HCT116 (cell line): ENCODE measurements around the gene CDK5RAP2. TPM values are rescaled to one million over a fixed set of nuclear protein-coding genes. Genes with fewer than 3 reads are reported as not detected.

ENCODE experiments used
- ATAC-seq: fragments of 200-7000 bp; cut with Tn5 transposase; 2 replicates; pipeline ENCODE4 v1.9.1; 2020; ENCODE audit warnings: mild to moderate bottlenecking, moderate library complexity
- BruUV-seq: library from RNA; stranded (reverse); fragments of 400-500 nt; replicated peaks from 2 replicates; lab custom pipeline; 2021; lab: Mats Ljungman, UMichigan
- CTCF ChIA-PET: fragments of 300-600 bp; sonication (Branson Sonifier 250); formaldehyde crosslinking; loops from one replicate; lab custom pipeline; 2021; ENCODE audit warnings: antibody characterized with exemption; lab: Charles Lee
- POLR2A ChIA-PET: fragments of 300-600, 350-600 bp; sonication (Branson Sonifier 250); formaldehyde crosslinking; loops from one replicate; lab custom pipeline; 2021; ENCODE audit warnings: antibody characterized with exemption; lab: Charles Lee
- RAD21 ChIA-PET, 2 experiments: fragments of 300-600 bp; sonication (Branson Sonifier 250); formaldehyde crosslinking; loops; one replicate each; lab custom pipeline; 2023; ENCODE audit warnings: low total read pairs in 2 of 2; ENCODE audit not compliant: uncharacterized antibody in 2 of 2, unreplicated experiment in 2 of 2, low non-redundant PET in 1 of 2; lab: Charles Lee
- DNase-seq: peaks from one replicate; pipeline ENCODE4 v3.0.0-alpha.2; 2010; ENCODE audit warnings: low read depth, low spot score
- H2AFZ ChIP-seq: fragments of 200-600 bp; shearing (Covaris generic), sonication (generic); 2 replicates; pipeline ENCODE4 v1.6.1; 2017; ENCODE audit warnings: low read depth, mixed run types, mixed read lengths, antibody characterized with exemption, low read length; ENCODE audit not compliant: poor library complexity, severe bottlenecking
- H3K27ac ChIP-seq: 2 replicates; pipeline ENCODE4 v1.5.1; 2012; ENCODE audit warnings: low read depth, low read length
- H3K27me3 ChIP-seq: fragments of 200-600 bp; sonication (generic); 2 replicates; pipeline ENCODE4 v1.6.1; 2016; ENCODE audit warnings: mixed run types, low read length, mixed read lengths; ENCODE audit not compliant: insufficient read depth
- H3K36me3 ChIP-seq, 2 experiments: fragments of 200-500 bp in 1 of 2; fragments of 200-600 bp in 1 of 2; sonication (Bioruptor generic) in 1 of 2; sonication (generic) in 1 of 2; 2 replicates each; pipeline versions ENCODE4 v1.5.1 to v1.6.1; 2014 to 2016; ENCODE audit warnings: low read length in 2 of 2, inconsistent platforms in 1 of 2, mixed read lengths in 1 of 2, mixed run types in 1 of 2; ENCODE audit not compliant: insufficient read depth in 2 of 2, control insufficient read depth in 1 of 2
- H3K4me1 ChIP-seq, 2 experiments: fragments of 200-600 bp in 1 of 2; sonication (generic) in 1 of 2; 2 replicates each; pipeline versions ENCODE4 v1.5.1 to v1.6.1; 2012 to 2017; ENCODE audit warnings: low read length in 2 of 2, inconsistent platforms in 1 of 2, mild to moderate bottlenecking in 1 of 2, mixed read lengths in 1 of 2, mixed run types in 1 of 2, moderate library complexity in 1 of 2; ENCODE audit not compliant: insufficient read depth in 2 of 2, control insufficient read depth in 1 of 2
- H3K4me2 ChIP-seq: fragments of 200-600 bp; sonication (generic); 2 replicates; pipeline ENCODE4 v1.6.1; 2017; ENCODE audit warnings: mixed run types, low read length, mixed read lengths
- H3K4me3 ChIP-seq, 2 experiments: fragments of 200-600 bp in 1 of 2; sonication (generic) in 1 of 2; replicated peaks in 1 of 2; 2 replicates each; pipeline ENCODE4 v1.5.1; 2011 to 2016; ENCODE audit warnings: low read length in 2 of 2, control low read depth in 1 of 2, low read depth in 1 of 2, mild to moderate bottlenecking in 1 of 2, mixed read lengths in 1 of 2, mixed run types in 1 of 2
- H3K79me2 ChIP-seq: fragments of 200-600 bp; sonication (generic); 2 replicates; pipeline ENCODE4 v1.6.1; 2017; ENCODE audit warnings: mild to moderate bottlenecking, mixed run types, low read length, moderate library complexity, mixed read lengths; ENCODE audit not compliant: insufficient read depth
- H3K9ac ChIP-seq: fragments of 200-600 bp; sonication (generic); 2 replicates; pipeline ENCODE4 v1.6.1; 2016; ENCODE audit warnings: low read length, mixed read lengths
- H3K9me2 ChIP-seq: fragments of 200-600 bp; sonication (generic), shearing (Covaris generic); 2 replicates; pipeline ENCODE4 v1.6.1; 2017; ENCODE audit warnings: mixed run types, mild to moderate bottlenecking, moderate library complexity; ENCODE audit not compliant: insufficient read depth
- H3K9me3 ChIP-seq, 2 experiments: fragments of 200-500 bp in 1 of 2; fragments of 200-600 bp in 1 of 2; sonication (Bioruptor generic) in 1 of 2; sonication (generic) in 1 of 2; 2 replicates each; pipeline ENCODE4 v1.6.1; 2014 to 2017; ENCODE audit warnings: low read length in 2 of 2, mixed read lengths in 2 of 2, inconsistent platforms in 1 of 2, low read depth in 1 of 2, mild to moderate bottlenecking in 1 of 2, mixed run types in 1 of 2, moderate library complexity in 1 of 2; ENCODE audit not compliant: control insufficient read depth in 1 of 2, insufficient read depth in 1 of 2
- H4K20me1 ChIP-seq: fragments of 200-600 bp; sonication (generic), shearing (Covaris generic); 2 replicates; pipeline ENCODE4 v1.6.1; 2017; ENCODE audit warnings: mixed run types, mild to moderate bottlenecking, moderate library complexity; ENCODE audit not compliant: insufficient read depth
- CBX3 ChIP-seq: IDR thresholded peaks from 2 replicates; pipeline ENCODE4 v1.6.1; 2012; ENCODE audit warnings: low read depth
- CEBPB ChIP-seq: IDR thresholded peaks from 2 replicates; pipeline ENCODE4 v1.6.1; 2012; ENCODE audit warnings: low read depth
- EGR1 ChIP-seq: IDR thresholded peaks from 2 replicates; pipeline ENCODE4 v1.6.1; 2012; ENCODE audit warnings: low read depth
- ELF1 ChIP-seq: IDR thresholded peaks from 2 replicates; pipeline ENCODE4 v1.6.1; 2012; ENCODE audit warnings: low read depth, borderline replicate concordance
- EZH2 ChIP-seq: fragments of 200-600 bp; sonication (generic); IDR thresholded peaks from 2 replicates; pipeline ENCODE4 v1.6.1; 2017; ENCODE audit warnings: antibody characterized with exemption, mixed run types
- FOSL1 ChIP-seq: IDR thresholded peaks from 2 replicates; pipeline ENCODE4 v1.6.1; 2012; ENCODE audit warnings: low read depth
- JUND ChIP-seq: IDR thresholded peaks from 2 replicates; pipeline ENCODE4 v1.6.1; 2012
- POLR2A ChIP-seq: IDR thresholded peaks from 2 replicates; pipeline ENCODE4 v1.7.0; 2011; ENCODE audit warnings: borderline replicate concordance; ENCODE audit not compliant: insufficient read depth, insufficient read length; ENCODE audit errors: extremely low read depth
- POLR2AphosphoS5 ChIP-seq: IDR thresholded peaks from 2 replicates; pipeline ENCODE4 v1.6.1; 2011; ENCODE audit warnings: mild to moderate bottlenecking, low read depth, low read length, moderate library complexity
- RAD21 ChIP-seq: IDR thresholded peaks from 2 replicates; pipeline ENCODE4 v1.6.1; 2012; ENCODE audit warnings: low read depth, mild to moderate bottlenecking
- REST ChIP-seq: IDR thresholded peaks from 2 replicates; pipeline ENCODE4 v1.6.1; 2012; ENCODE audit warnings: low read depth
- SIN3A ChIP-seq: IDR thresholded peaks from 2 replicates; pipeline ENCODE4 v1.6.1; 2012; ENCODE audit warnings: low read depth
- SP1 ChIP-seq: IDR thresholded peaks from 2 replicates; pipeline ENCODE4 v1.6.1; 2012; ENCODE audit warnings: low read depth
- YY1 ChIP-seq: IDR thresholded peaks from 2 replicates; pipeline ENCODE4 v1.6.1; 2011; ENCODE audit warnings: low read length, low read depth, moderate library complexity, mild to moderate bottlenecking; ENCODE audit not compliant: insufficient replicate concordance; ENCODE audit errors: extremely low read depth
- ZFX ChIP-seq: fragments of 450-650 bp; IDR thresholded peaks from 2 replicates; pipeline ENCODE4 v1.6.1; 2017
- ZNF274 ChIP-seq: fragments of 200-500 bp; sonication (Bioruptor generic); IDR thresholded peaks from 2 replicates; pipeline ENCODE4 v1.6.1; 2014; ENCODE audit warnings: mild to moderate bottlenecking, low read depth, low read length, inconsistent platforms
- intact Hi-C: fragments of 100-400 bp; cut with micrococcal nuclease; formaldehyde crosslinking; loops from 2 replicates; pipeline ENCODE4 v1.10.0; 2022
- total RNA-seq: library from RNA; stranded (reverse); gene quantifications from one replicate; pipeline ENCODE4 v1.2.1, GENCODE V29; 2021; ENCODE audit not compliant: unreplicated experiment
- TF ChIP-seq, protein P1 (sequence below), 3 experiments: fragments of 200-600 bp in 1 of 3; sonication (generic) in 1 of 3; IDR thresholded peaks in 2 of 3; conservative IDR thresholded peaks in 1 of 3; 2 replicates each; pipeline ENCODE4 v1.5.1; 2012 to 2017; ENCODE audit warnings: low read depth in 2 of 3, low read length in 2 of 3, antibody characterized with exemption in 1 of 3, borderline replicate concordance in 1 of 3, control low read depth in 1 of 3, mild to moderate bottlenecking in 1 of 3, mixed read lengths in 1 of 3, mixed run types in 1 of 3, moderate library complexity in 1 of 3; ENCODE audit not compliant: insufficient read depth in 1 of 3
- TF ChIP-seq, protein P2 (sequence below): IDR thresholded peaks from 2 replicates; pipeline ENCODE4 v1.6.1; 2012

The CDK5RAP2 gene
- total RNA-seq, 1 experiment from 2014 or later = 56.2 TPM

DNA sequence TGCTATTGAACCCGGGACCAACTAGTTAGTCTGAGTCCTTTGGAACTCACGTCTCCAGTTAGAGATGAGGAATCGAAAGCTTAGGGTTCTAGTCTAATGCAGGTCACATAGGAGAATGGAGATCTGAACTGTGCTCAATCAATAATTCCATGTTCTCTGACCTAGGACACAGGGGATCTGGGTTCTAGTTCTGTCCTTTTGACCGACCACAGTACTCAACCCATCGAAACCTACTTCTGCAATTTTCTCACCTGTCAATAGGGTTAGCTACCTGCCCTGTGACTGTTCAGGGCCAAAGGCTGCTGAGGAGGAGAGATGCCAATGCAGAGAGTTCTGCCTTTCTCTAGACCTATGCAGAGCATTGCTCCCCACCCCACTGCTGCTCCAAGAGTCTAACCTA lies 187.7 kb downstream of the CDK5RAP2 start:
- no peaks in the 10 kb centered on the region for H3K9me2 ChIP-seq
- DNase-seq (no peak), ATAC-seq (no peak)
- H3K9me3 ChIP-seq = no peaks in the 10 kb centered on the region
- H3K27ac ChIP-seq = no peak overlapping the region
- H3K9ac ChIP-seq = no peak overlapping the region
- intact Hi-C loops = no loop called here
- no peaks in the 10 kb centered on the region for H3K27me3 ChIP-seq
- BruUV-seq = no TSS peak
- ChIA-PET RAD21 (no interaction called here), CTCF (no interaction called here), POLR2A (no interaction called here)
- H2AFZ ChIP-seq = no peak overlapping the region
- H4K20me1 ChIP-seq = no peaks in the 10 kb centered on the region
- TF ChIP-seq EGR1 = no peak
- no peak for TF ChIP-seq ELF1
- no peak for TF ChIP-seq EZH2
- no peaks in the 10 kb centered on the region for H3K4me1 ChIP-seq
- H3K4me2 ChIP-seq = no peak overlapping the region
- no peak overlapping the region for H3K4me3 ChIP-seq
- no peaks in the 10 kb centered on the region for H3K79me2 ChIP-seq
- peaks cover 10 to 14% of the 10 kb centered on the region in 2 experiments; a peak in 3 of 4 replicates for H3K36me3 ChIP-seq

- Histone ChIP-seq H3K27me3 (no peaks in the 10 kb centered on the region), H4K20me1 (no peaks in the 10 kb centered on the region), H3K79me2 (no peaks in the 10 kb centered on the region), H3K36me3 (peaks cover 10 to 14% of the 10 kb centered on the region in 2 experiments; a peak in 3 of 4 replicates), H3K4me3 (no peak overlapping the region), H3K9me3 (no peaks in the 10 kb centered on the region), H3K27ac (no peak overlapping the region), H3K4me2 (no peak overlapping the region), H3K9ac (no peak overlapping the region), H3K9me2 (no peaks in the 10 kb centered on the region), H3K4me1 (no peaks in the 10 kb centered on the region), H2AFZ (no peak overlapping the region)
- no peak for DNase-seq
- POLR2A ChIA-PET = no interaction called here
- intact Hi-C loops = no loop called here
- no peak for ATAC-seq
- BruUV-seq = no TSS peak
- CTCF ChIA-PET = no interaction called here
- RAD21 ChIA-PET = no interaction called here
- TF ChIP-seq SIN3A (no peak), ZFX (no peak), JUND (no peak), CEBPB (no peak), CBX3 (no peak), FOSL1 (no peak), POLR2A (no peak), REST (no peak), EZH2 (no peak), EGR1 (no peak), RAD21 (no peak), SP1 (no peak), POLR2AphosphoS5 (no peak), YY1 (no peak), ZNF274 (no peak)
- TF ChIP-seq, protein P1, sequence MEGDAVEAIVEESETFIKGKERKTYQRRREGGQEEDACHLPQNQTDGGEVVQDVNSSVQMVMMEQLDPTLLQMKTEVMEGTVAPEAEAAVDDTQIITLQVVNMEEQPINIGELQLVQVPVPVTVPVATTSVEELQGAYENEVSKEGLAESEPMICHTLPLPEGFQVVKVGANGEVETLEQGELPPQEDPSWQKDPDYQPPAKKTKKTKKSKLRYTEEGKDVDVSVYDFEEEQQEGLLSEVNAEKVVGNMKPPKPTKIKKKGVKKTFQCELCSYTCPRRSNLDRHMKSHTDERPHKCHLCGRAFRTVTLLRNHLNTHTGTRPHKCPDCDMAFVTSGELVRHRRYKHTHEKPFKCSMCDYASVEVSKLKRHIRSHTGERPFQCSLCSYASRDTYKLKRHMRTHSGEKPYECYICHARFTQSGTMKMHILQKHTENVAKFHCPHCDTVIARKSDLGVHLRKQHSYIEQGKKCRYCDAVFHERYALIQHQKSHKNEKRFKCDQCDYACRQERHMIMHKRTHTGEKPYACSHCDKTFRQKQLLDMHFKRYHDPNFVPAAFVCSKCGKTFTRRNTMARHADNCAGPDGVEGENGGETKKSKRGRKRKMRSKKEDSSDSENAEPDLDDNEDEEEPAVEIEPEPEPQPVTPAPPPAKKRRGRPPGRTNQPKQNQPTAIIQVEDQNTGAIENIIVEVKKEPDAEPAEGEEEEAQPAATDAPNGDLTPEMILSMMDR (IDR thresholded peaks at IDR 0.05 in 2 of 3, conservative IDR thresholded peaks at IDR 0.05 in 1 of 3; ENCODE audit: borderline replicate concordance in 1 of 3, insufficient read depth in 1 of 3, low read depth in 2 of 3, low read length in 2 of 3) = no peak
- TF ChIP-seq, protein P2, sequence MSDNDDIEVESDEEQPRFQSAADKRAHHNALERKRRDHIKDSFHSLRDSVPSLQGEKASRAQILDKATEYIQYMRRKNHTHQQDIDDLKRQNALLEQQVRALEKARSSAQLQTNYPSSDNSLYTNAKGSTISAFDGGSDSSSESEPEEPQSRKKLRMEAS = no peak
Observed at GRCh38 chr9:120391691-120392090, 188.3 kb downstream of the CDK5RAP2 start.
